GM19035 (cell line): ENCODE results near the gene BTG2.
"Not testable (repeated sequence)": the region's sequence is repeated elsewhere in the genome, so short reads cannot be mapped to it uniquely, and the experiment has no call there.

Source experiments
- ATAC-seq: cut with Tn5 transposase; IDR thresholded peaks from one replicate; pipeline ENCODE4 v1.9.1; 2021; ENCODE audit not compliant: unreplicated experiment

Gene BTG2

GRCh38 chr1:203291201-203292096 lies 13.9 kb upstream of the BTG2 start:
- ATAC-seq: no peak

GRCh38 chr1:203295796-203296195 lies 9.5 kb upstream of the BTG2 start:
- no peak for ATAC-seq

DNA sequence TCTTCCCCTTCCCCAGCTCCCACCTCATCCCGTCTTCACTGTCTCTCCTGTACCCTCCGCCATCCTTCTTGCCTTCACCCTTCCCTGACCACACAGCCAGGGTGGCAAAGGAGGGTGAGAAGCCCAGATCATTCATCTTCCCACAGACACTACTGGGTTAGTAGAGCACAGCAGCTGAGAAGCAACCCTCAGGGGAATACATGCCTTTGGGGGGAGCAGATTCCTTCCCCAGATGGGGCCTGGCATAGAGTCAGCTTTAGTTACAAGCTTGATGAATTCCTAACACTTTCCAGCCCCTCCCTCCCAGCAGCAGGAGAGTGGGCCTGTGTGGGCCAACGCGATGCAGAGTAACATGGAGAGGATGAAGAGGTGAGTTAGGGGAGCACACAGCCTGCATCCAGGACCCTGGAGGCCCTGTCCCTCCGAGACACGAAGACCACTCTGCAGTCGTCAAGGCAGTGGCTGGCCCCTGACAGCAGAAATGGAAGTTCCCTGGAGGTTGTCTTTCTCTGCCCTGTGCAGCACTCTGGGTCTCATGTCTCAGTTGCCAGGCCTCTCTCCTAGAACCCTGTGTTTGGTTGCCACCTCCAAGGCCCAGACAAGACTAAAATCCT lies 8.8 kb upstream of the BTG2 start:
- ATAC-seq: no peak

- ATAC-seq: no peak
These were observed 6.2 kb upstream of the BTG2 start for GRCh38 chr1:203299169-203299568.

DNA sequence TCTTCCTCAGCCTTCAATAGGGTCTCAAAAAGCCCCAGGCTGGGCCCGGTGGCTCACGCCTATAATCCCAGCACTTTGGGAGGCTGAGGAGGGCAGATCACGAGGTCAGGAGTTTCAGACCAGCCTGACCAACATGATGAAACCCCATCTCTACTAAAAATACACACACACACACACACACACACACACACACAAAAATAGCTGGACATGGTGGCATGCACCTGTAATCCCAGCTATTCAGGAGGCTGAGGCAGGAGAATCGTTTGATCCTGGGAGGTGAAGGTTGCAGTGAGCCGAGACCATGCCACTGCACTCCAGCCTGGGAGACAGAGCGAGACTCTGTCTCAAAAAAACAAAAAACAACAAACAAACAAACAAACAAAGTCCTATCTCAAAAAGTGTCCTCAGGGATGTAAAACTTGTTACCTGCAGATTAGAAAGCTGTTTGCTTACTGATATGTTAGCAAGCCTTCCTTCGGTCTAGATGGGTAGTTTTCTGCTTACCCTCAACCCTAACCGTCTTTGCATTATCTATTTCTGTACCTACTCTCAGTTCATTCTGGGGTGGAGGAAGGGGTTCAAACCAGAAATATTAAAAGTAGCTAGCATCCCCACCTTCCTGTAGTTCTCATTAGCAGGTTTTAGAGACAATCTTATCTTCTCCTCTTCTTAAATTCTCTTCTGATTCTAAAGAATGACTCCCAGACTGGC lies 5.4 kb upstream of the BTG2 start:
- ATAC-seq: not testable (repeated sequence)

DNA sequence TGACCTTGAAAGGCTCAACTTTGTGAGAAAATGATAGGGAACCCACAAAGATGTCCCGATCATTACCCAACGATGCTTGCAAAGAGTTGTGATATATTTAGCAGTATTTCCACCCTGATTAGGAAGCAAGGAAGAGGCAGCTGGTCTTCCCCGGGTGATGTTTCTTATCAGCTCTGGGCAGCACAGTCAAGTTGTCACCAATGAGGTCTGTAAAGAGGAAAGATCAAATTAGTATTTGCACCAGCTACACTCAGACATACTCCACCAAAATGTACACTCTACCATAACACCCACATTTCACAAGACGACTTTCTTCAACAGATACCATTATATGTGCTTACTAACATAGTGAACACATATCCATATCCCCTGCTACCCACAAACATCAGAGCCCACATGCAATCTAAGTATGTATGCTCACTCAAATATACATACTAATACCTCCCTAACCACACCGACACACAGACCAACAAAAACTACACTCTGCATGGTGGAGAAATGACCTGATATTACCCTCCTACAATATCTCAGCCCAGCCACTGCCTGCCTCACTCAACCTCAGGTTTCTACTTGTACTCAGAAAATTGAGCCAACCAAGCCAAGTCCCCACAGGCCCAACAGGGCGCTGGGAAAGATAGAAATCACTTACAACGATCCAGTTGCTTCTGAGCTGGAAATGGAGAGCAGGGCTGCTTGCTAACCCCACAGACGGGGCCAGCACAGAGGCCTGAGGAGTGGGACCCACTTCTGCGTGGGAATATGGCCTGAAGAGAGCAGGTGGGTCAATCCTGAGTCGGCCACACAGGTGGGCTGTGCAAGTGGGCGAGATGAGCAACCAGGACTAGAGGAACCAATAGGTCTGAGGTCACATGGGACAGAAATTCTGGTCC lies 4.6 kb upstream of the BTG2 start:
- ATAC-seq: no peak

- no peak for ATAC-seq
These were observed 4.0 kb upstream of the BTG2 start for GRCh38 chr1:203301331-203301668.

DNA sequence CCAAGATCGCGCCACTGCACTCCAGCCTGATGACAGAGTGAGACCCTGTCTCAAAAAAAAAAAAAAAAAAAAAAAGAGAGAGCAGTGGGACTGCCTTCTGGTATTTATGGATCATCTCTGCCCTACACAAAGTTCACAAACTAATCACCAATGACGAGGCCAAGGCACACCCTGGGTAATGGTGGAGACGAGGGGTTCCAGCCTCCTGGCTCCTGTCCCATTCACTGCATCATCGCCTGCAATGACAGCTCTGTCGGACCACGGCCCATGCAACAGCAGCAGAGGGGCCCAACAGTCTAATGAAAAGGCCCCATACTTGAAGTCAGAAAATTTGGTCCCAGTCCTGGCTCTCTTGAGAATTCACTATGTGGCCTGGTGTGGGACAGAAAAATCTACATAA lies 2.9 kb upstream of the BTG2 start:
- ATAC-seq: no peak

DNA sequence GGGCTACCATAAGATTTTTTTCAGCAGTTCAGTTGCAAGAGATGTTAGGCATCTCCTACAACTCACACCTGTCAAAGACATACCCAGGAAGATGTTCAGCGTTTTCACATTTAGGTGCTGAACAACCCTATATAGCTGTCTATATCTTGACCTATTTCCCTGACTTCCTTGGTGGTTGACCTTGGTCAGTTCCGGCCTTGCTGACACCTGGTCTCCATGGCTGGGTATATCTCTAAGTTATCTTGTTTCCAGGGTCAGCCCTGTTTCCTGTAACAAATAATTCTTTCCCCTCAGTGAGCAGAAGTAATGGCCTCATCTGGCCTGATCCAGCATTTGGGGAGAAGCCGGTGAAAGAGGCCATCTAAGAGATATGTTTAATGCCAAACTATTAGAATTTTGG lies 2.4 kb upstream of the BTG2 start:
- ATAC-seq: no peak

DNA sequence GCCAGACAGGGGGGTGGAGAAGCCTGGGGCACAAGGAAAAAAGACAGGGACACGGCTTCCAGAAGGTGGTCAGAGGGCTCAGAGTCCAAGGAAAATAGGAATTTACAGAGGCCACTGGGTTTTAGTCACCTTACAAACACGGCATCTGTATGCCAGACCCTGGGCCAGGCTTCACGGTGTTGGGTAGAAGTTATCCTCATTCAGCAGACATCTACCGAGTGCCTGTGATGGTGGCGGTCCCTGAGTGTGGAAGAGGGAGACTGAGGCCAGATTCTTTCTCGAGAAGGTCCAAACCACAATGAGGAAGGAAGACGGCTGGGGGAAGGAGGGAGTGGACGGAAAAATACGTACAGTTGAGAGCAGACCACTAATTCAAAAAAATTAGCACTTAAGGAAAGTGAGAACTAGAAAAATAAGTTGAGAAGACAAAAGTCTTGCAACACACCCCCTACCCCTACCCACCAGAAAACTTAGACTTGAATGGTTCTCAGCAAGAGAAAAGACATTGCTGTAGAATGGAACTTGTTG lies 864 bp upstream of the BTG2 start:
- no peak for ATAC-seq

DNA sequence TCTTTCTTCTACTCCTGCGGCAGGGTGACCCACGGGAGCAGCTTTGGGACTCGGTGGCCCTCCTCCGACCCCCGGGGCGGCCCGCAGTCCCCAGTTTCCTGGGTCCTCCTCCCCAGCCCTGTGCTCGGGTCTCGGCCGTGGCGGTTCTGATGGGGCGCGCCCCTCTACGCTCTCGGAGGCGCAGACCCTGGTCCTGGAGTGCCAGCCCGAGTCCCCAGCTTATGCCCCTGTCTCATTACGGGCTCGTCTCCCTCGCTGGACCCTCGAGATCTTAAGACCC lies 430 bp downstream of the BTG2 start:
- no peak for ATAC-seq

DNA sequence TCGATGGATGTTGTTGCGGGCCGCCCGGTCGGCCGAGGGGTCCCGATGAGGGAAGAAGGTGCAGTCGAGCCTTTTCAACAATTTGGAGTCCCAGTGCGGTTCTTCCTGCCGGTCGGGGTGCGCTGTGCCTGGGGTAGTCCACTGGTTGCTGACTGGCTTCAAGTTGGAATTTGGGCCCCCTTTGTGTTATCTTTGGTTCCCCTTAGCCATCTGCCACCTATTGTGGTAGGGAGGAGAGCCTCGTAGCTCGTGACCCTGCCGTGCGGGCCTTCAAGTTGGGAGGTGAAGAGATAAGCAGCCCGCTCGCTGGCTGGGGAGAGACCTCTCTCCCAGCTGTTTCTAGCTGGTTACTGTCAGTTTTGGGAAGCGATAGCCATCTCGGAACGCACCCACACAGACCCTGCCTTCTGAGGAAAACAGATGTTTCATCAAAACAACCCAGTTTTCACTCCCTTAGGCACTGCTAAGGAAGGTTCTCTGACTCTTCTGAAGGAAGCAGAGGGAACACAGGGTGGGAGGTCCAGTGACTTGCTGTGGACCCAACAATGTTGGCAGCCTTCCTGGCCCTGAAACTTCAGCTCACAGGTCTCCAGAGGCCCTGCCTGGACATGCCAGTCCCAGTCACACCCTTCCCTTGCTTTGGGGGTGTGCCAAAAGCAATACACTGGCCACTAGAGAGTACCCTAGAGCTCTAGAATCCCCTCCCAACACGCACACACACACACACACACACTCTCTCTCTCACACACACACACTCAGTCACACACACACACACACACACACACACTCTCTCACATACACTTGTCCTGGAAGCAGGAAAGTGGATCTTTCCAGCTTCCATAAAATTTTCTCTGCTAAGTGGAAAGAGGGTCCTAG lies 1.0 kb downstream of the BTG2 start:
- no peak for ATAC-seq

- no peak for ATAC-seq
These were observed 1.7 kb downstream of the BTG2 start for GRCh38 chr1:203306965-203307541.

DNA sequence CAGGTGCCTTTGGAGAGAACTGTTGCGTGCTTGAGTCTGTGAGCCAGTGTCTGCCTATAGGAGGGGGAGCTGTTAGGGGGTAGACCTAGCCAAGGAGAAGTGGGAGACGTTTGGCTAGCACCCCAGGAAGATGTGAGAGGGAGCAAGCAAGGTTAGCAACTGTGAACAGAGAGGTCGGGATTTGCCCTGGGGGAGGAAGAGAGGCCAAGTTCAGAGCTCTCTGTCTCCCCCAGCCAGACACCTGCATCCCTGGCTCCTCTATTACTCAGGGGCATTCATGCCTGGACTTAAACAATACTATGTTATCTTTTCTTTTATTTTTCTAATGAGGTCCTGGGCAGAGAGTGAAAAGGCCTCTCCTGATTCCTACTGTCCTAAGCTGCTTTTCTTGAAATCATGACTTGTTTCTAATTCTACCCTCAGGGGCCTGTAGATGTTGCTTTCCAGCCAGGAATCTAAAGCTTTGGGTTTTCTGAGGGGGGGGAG lies 2.4 kb downstream of the BTG2 start:
- no peak for ATAC-seq

DNA sequence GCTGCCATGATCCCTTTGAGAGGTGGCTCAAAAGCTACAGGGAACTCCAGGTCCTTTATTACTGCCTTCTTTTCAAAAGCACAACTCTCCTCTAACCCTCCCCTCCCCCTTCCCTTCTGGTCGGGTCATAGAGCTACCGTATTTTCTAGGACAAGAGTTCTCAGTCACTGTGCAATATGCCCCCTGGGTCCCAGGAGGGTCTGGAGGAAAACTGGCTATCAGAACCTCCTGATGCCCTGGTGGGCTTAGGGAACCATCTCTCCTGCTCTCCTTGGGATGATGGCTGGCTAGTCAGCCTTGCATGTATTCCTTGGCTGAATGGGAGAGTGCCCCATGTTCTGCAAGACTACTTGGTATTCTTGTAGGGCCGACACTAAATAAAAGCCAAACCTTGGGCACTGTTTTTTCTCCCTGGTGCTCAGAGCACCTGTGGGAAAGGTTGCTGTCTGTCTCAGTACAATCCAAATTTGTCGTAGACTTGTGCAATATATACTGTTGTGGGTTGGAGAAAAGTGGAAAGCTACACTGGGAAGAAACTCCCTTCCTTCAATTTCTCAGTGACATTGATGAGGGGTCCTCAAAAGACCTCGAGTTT lies 3.1 kb downstream of the BTG2 start:
- ATAC-seq: no peak

DNA sequence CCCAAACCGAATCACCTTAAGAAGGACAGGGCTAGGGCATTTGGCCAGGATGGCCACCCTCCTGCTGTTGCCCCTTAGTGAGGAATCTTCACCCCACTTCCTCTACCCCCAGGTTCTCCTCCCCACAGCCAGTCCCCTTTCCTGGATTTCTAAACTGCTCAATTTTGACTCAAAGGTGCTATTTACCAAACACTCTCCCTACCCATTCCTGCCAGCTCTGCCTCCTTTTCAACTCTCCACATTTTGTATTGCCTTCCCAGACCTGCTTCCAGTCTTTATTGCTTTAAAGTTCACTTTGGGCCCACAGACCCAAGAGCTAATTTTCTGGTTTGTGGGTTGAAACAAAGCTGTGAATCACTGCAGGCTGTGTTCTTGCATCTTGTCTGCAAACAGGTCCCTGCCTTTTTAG lies 3.6 kb downstream of the BTG2 start:
- ATAC-seq: no peak

GRCh38 chr1:203311368-203312301 lies 6.3 kb downstream of the BTG2 start:
- ATAC-seq: no peak
